DOHH2 (cell line): ENCODE results near the gene KBTBD4.

Experiments
- H3F3A ChIP-seq: fragments of 200-600 bp; sonication (generic), shearing (Covaris generic); 2 replicates; pipeline ENCODE4 v1.6.0; 2016; ENCODE audit warnings: antibody characterized with exemption, mild to moderate bottlenecking; ENCODE audit not compliant: control insufficient read depth, insufficient read depth
- H3K27ac ChIP-seq: fragments of 200-600 bp; sonication (generic); 2 replicates; pipeline ENCODE4 v1.5.1; 2014; ENCODE audit warnings: low read depth, mild to moderate bottlenecking, low read length, moderate library complexity
- H3K27me3 ChIP-seq: fragments of 200-600 bp; sonication (generic); 2 replicates; pipeline ENCODE4 v1.6.1; 2014; ENCODE audit warnings: mild to moderate bottlenecking, low read length, mixed read lengths; ENCODE audit not compliant: control insufficient read depth
- H3K36me3 ChIP-seq: fragments of 200-600 bp; sonication (generic); 2 replicates; pipeline ENCODE4 v1.6.1; 2014; ENCODE audit warnings: mild to moderate bottlenecking, low read length, moderate library complexity, mixed read lengths; ENCODE audit not compliant: control insufficient read depth
- H3K4me1 ChIP-seq: fragments of 200-600 bp; sonication (generic); 2 replicates; pipeline ENCODE4 v1.6.1; 2014; ENCODE audit warnings: mild to moderate bottlenecking, low read length, mixed read lengths; ENCODE audit not compliant: control insufficient read depth
- H3K4me2 ChIP-seq: fragments of 200-600 bp; sonication (generic); 2 replicates; pipeline ENCODE4 v1.6.0; 2014; ENCODE audit warnings: mild to moderate bottlenecking, low read length, moderate library complexity
- H3K4me3 ChIP-seq: fragments of 200-600 bp; sonication (generic); 2 replicates; pipeline ENCODE4 v1.5.1; 2014; ENCODE audit warnings: mild to moderate bottlenecking, low read length, mixed read lengths
- H3K79me2 ChIP-seq: fragments of 200-600 bp; sonication (generic); 2 replicates; pipeline ENCODE4 v1.6.1; 2014; ENCODE audit warnings: mild to moderate bottlenecking, low read length, mixed read lengths; ENCODE audit not compliant: control insufficient read depth
- H3K9me2 ChIP-seq: fragments of 200-600 bp; sonication (generic); replicated peaks from 2 replicates; pipeline ENCODE4 v1.6.1; 2014; ENCODE audit warnings: mild to moderate bottlenecking, low read length, mixed read lengths; ENCODE audit not compliant: control insufficient read depth
- H3K9me3 ChIP-seq: fragments of 200-600 bp; sonication (generic); 2 replicates; pipeline ENCODE4 v1.6.1; 2014; ENCODE audit warnings: antibody characterized with exemption, low read length, mixed read lengths; ENCODE audit not compliant: control insufficient read depth, insufficient read depth
- H4K20me1 ChIP-seq: fragments of 200-600 bp; sonication (generic); 2 replicates; pipeline ENCODE4 v1.6.0; 2014; ENCODE audit warnings: low read depth, mild to moderate bottlenecking, antibody characterized with exemption, low read length, moderate library complexity; ENCODE audit not compliant: control insufficient read depth, insufficient read depth
- EZH2phosphoT487 ChIP-seq: fragments of 200-600 bp; sonication (generic); IDR thresholded peaks from 2 replicates; pipeline ENCODE4 v1.6.1; 2017; ENCODE audit warnings: borderline replicate concordance, mild to moderate bottlenecking, antibody characterized with exemption, low read length, moderate library complexity, mixed read lengths
- TF ChIP-seq, protein P1 (sequence below): fragments of 200-600 bp; sonication (generic); IDR thresholded peaks from one replicate; pipeline ENCODE4 v1.5.1; 2014; ENCODE audit warnings: antibody characterized with exemption, mild to moderate bottlenecking, low read depth, low read length; ENCODE audit not compliant: poor library complexity, severe bottlenecking

KBTBD4 gene

DNA sequence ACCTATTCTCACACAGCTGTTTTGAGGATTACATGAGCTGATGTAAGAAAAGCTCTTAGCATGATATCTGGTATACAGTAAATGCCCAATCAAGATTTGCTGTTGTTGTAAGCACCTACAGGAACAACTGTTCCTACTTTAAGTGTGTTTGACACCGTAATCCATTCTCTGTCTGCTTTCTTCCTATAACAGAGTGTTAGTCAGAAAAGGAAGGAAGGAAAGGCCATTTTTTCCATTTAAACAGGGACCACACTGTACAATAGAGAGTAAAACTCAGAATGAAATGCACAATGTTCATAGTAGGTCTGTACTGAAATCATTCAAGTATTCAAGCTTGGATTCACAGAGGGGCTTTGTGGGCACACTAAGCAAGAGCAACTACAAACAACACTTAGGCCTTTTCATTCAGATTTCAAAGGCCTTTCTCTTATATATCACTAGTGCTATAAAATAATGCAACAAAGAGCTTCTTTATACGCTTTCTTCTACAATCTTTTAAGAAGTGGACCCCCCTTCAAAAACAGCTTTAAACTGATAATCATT, 42.1 kb upstream of the KBTBD4 start:
- no peak for TF ChIP-seq EZH2phosphoT487
- TF ChIP-seq, protein P1, sequence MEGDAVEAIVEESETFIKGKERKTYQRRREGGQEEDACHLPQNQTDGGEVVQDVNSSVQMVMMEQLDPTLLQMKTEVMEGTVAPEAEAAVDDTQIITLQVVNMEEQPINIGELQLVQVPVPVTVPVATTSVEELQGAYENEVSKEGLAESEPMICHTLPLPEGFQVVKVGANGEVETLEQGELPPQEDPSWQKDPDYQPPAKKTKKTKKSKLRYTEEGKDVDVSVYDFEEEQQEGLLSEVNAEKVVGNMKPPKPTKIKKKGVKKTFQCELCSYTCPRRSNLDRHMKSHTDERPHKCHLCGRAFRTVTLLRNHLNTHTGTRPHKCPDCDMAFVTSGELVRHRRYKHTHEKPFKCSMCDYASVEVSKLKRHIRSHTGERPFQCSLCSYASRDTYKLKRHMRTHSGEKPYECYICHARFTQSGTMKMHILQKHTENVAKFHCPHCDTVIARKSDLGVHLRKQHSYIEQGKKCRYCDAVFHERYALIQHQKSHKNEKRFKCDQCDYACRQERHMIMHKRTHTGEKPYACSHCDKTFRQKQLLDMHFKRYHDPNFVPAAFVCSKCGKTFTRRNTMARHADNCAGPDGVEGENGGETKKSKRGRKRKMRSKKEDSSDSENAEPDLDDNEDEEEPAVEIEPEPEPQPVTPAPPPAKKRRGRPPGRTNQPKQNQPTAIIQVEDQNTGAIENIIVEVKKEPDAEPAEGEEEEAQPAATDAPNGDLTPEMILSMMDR, result no peak
- Histone ChIP-seq H3K9me2 (no peaks in the 10 kb centered on the region), H3K9me3 (no peaks in the 10 kb centered on the region), H3K36me3 (peaks cover 76% of the 10 kb centered on the region), H4K20me1 (no peaks in the 10 kb centered on the region), H3K4me2 (no peak overlapping the region), H3K27me3 (no peaks in the 10 kb centered on the region), H3K4me1 (no peaks in the 10 kb centered on the region), H3K79me2 (no peaks in the 10 kb centered on the region), H3K27ac (no peak overlapping the region), H3K4me3 (no peak overlapping the region), H3F3A (peaks cover 12% of the 10 kb centered on the region; the same call in 1 of the 2 replicates)

- no peak for TF ChIP-seq EZH2phosphoT487
- TF ChIP-seq, protein P1, result no peak
- no peaks in the 10 kb centered on the region for H4K20me1 ChIP-seq
- H3K79me2 ChIP-seq, result no peaks in the 10 kb centered on the region
- H3K4me3 ChIP-seq, result no peak overlapping the region
- H3K36me3 ChIP-seq, result peaks cover 49% of the 10 kb centered on the region
- no peaks in the 10 kb centered on the region for H3K9me3 ChIP-seq
- H3K27ac ChIP-seq, result no peak overlapping the region
- H3K4me1 ChIP-seq, result no peaks in the 10 kb centered on the region
- H3K9me2 ChIP-seq, result no peaks in the 10 kb centered on the region
- H3K4me2 ChIP-seq, result no peak overlapping the region
- H3F3A ChIP-seq, result peaks cover 14% of the 10 kb centered on the region
- H3K27me3 ChIP-seq, result no peaks in the 10 kb centered on the region
These were observed 38.6 kb upstream of the KBTBD4 start for GRCh38 chr11:47617417-47617809.

GRCh38 chr11:47616726-47617416, 38.1 kb upstream of the KBTBD4 start:
- no peaks in the 10 kb centered on the region for H3K27me3 ChIP-seq
- no peaks in the 10 kb centered on the region for H3K9me3 ChIP-seq
- H3K79me2 ChIP-seq, result no peaks in the 10 kb centered on the region
- H3K4me3 ChIP-seq, result no peak overlapping the region
- H3K4me1 ChIP-seq, result peaks cover 4% of the 10 kb centered on the region
- TF ChIP-seq EZH2phosphoT487, result no peak
- TF ChIP-seq, protein P1, result peak; percentile 56
- no peak overlapping the region for H3K4me2 ChIP-seq
- H3K36me3 ChIP-seq, result peaks cover 43% of the 10 kb centered on the region
- peaks cover 14% of the 10 kb centered on the region for H3F3A ChIP-seq
- H3K9me2 ChIP-seq, result no peaks in the 10 kb centered on the region
- H3K27ac ChIP-seq, result no peak overlapping the region
- no peaks in the 10 kb centered on the region for H4K20me1 ChIP-seq
